Inferior parietal cortex (tissue), 1 donor: ENCODE measurements around the gene ECT2.
"Not testable (repeated sequence)": the region's sequence is repeated elsewhere in the genome, so short reads cannot be mapped to it uniquely, and the experiment has no call there.

Experiments
- DNase-seq: peaks from one replicate; pipeline ENCODE4 v3.0.0-alpha.2; 2016; ENCODE audit errors: extremely low spot score

Gene ECT2

GRCh38 chr3:172859041-172859440, 108.5 kb downstream of the ECT2 start:
- DNase-seq = no peak

- not testable (repeated sequence) for DNase-seq
Observed at GRCh38 chr3:172866726-172867350, 116.3 kb downstream of the ECT2 start.

GRCh38 chr3:172868582-172869200, 118.2 kb downstream of the ECT2 start:
- DNase-seq = no peak

GRCh38 chr3:172869368-172869771, 118.8 kb downstream of the ECT2 start:
- DNase-seq = no peak

GRCh38 chr3:172869784-172870518, 119.4 kb downstream of the ECT2 start:
- no peak for DNase-seq
